GM21619 (cell line): ENCODE data around the gene ZSWIM6.

Experiments
- ATAC-seq: cut with Tn5 transposase; IDR thresholded peaks from one replicate; pipeline ENCODE4 v1.9.1; 2021; ENCODE audit not compliant: unreplicated experiment

Gene ZSWIM6

GRCh38 chr5:61586096-61587084 lies 254.3 kb downstream of the ZSWIM6 start:
- no peak for ATAC-seq

GRCh38 chr5:61587125-61587524 lies 255.1 kb downstream of the ZSWIM6 start:
- no peak for ATAC-seq

- ATAC-seq, result no peak
These were observed 256.2 kb downstream of the ZSWIM6 start for GRCh38 chr5:61588216-61588615.

GRCh38 chr5:61589946-61590345 lies 257.9 kb downstream of the ZSWIM6 start:
- no peak for ATAC-seq

- ATAC-seq, result no peak
These were observed 258.4 kb downstream of the ZSWIM6 start for GRCh38 chr5:61590473-61590872.

GRCh38 chr5:61591859-61592258 lies 259.8 kb downstream of the ZSWIM6 start:
- no peak for ATAC-seq

GRCh38 chr5:61595426-61595825 lies 263.4 kb downstream of the ZSWIM6 start:
- ATAC-seq, result no peak
